Esophagus squamous epithelium (tissue), 5 donors: ENCODE measurements around the gene GPC3. TPM values are rescaled to one million over a fixed set of nuclear protein-coding genes. Genes with fewer than 3 reads are reported as not detected.

ENCODE experiments used
- DNase-seq: peaks from one replicate; lab custom pipeline; 2025; lab: John Stamatoyannopoulos, UW
- H3K27ac ChIP-seq, 4 donors: fragments of 200-600 bp; sonication (generic); one replicate each; pipeline ENCODE4 v1.5.1; 2016 to 2019; ENCODE audit warnings: mild to moderate bottlenecking in 1 of 4
- H3K27me3 ChIP-seq, 4 donors: fragments of 200-600 bp; sonication (generic); 1 replicate in 3 of 4; 2 replicates in 1 of 4; pipeline versions ENCODE4 v1.5.1 to v1.6.0; 2017 to 2021; ENCODE audit warnings: antibody characterized with exemption in 1 of 4
- H3K36me3 ChIP-seq, 3 donors: fragments of 200-600 bp; sonication (generic); one replicate each; pipeline ENCODE4 v1.5.1; 2016 to 2019
- H3K4me1 ChIP-seq, 3 donors: fragments of 200-600 bp; sonication (generic); one replicate each; pipeline ENCODE4 v1.5.1; 2017 to 2019
- H3K4me3 ChIP-seq, 4 donors: fragments of 200-600 bp; sonication (generic); 1 replicate in 3 of 4; 2 replicates in 1 of 4; pipeline ENCODE4 v1.5.1; 2016 to 2019; ENCODE audit warnings: mild to moderate bottlenecking in 2 of 4, moderate library complexity in 1 of 4
- H3K9me3 ChIP-seq, 3 donors: fragments of 200-600 bp; sonication (generic); one replicate each; pipeline ENCODE4 v1.5.1; 2016 to 2019
- POLR2A ChIP-seq, 4 donors: fragments of 450-650 bp; IDR thresholded peaks; one replicate each; pipeline ENCODE4 v1.6.1; 2017; ENCODE audit warnings: antibody characterized with exemption in 4 of 4, mild to moderate bottlenecking in 4 of 4, moderate library complexity in 3 of 4
- WGBS, 2 donors: methylation state at CpG; one replicate each; pipeline ENCODE4 v1.1.5; 2018; 5-methylcytosine and 5-hydroxymethylcytosine counted together
- intact Hi-C: fragments of 100-400 bp; cut with DNase I; formaldehyde crosslinking; loops from one replicate; pipeline ENCODE4 v1.15.0; 2022
- total RNA-seq, 4 donors: library from RNA; depleted of rRNA; stranded (reverse); fragments of >200 nt; gene quantifications; one replicate each; pipeline ENCODE4 v1.1.0, GENCODE V29; 2016
- TF ChIP-seq, protein P1 (sequence below), 6 experiments: fragments of 450-650 bp in 4 of 6; fragments of 200-600 bp in 2 of 6; sonication (generic) in 2 of 6; IDR thresholded peaks; one replicate each; pipeline ENCODE4 v1.5.1; 2016 to 2019; ENCODE audit warnings: antibody characterized with exemption in 6 of 6, mild to moderate bottlenecking in 4 of 6, moderate library complexity in 4 of 6
- donor health status: DM: yes; HTN: yes; CAD: no.

The GPC3 gene
- total RNA-seq, 4 donors from 2014 or later: 0.44 to 2.8 (median 1.7) TPM; not detected in 1

DNA sequence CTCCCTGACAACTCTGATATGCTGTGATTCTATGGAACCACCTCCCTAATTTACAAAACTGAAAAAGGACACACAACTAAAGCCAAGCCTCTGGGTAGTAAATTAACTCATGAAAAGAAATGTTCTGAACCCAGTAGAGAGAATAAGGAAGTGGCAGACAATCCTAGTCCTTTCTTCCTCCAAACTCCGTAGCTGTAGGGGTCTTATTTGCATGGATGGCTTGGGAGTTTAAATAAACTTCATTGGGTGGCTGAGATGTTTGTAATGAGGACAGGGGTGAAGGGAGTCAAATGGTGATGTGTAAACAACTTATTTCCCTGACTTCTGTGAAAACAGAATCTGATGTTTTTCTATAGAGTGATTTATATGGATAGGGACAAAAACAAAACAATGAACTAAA, 59.3 kb downstream of the GPC3 start:
- Histone ChIP-seq H3K4me1 (no peaks in the 10 kb centered on the region), H3K4me3 (no peak overlapping the region), H3K27ac (no peak overlapping the region), H3K9me3 (no peaks in the 10 kb centered on the region), H3K36me3 (no peaks in the 10 kb centered on the region), H3K27me3 (no peaks in the 10 kb centered on the region)
- intact Hi-C loops: no loop called here
- TF ChIP-seq POLR2A (IDR thresholded peaks at IDR 0.05): no peak
- TF ChIP-seq, protein P1, sequence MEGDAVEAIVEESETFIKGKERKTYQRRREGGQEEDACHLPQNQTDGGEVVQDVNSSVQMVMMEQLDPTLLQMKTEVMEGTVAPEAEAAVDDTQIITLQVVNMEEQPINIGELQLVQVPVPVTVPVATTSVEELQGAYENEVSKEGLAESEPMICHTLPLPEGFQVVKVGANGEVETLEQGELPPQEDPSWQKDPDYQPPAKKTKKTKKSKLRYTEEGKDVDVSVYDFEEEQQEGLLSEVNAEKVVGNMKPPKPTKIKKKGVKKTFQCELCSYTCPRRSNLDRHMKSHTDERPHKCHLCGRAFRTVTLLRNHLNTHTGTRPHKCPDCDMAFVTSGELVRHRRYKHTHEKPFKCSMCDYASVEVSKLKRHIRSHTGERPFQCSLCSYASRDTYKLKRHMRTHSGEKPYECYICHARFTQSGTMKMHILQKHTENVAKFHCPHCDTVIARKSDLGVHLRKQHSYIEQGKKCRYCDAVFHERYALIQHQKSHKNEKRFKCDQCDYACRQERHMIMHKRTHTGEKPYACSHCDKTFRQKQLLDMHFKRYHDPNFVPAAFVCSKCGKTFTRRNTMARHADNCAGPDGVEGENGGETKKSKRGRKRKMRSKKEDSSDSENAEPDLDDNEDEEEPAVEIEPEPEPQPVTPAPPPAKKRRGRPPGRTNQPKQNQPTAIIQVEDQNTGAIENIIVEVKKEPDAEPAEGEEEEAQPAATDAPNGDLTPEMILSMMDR (IDR thresholded peaks at IDR 0.05): no peak
- DNase-seq: no peak
- WGBS, 2 donors: 70% methylated on average over 1 of the region's 1 CpG

DNA sequence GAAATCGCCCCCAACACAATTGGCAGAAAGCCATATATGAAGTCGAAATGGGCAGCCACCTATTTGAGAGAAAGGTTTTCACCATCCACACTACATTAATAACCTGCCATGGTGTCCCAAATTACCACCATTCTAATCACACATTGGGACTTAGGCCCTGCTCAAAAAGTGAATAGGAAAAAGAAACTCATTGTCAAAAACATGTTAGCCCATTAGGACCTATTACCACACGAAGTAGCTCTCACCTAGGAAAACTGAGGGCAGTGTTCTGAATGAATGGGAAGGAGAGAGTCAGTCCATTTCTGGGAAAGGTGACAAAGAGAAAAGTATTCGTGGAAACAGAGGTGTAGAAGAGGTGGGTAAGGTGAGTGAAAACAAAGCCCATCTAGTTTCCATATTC, 60.8 kb downstream of the GPC3 start:
- no peaks in the 10 kb centered on the region for H3K4me1 ChIP-seq

DNA sequence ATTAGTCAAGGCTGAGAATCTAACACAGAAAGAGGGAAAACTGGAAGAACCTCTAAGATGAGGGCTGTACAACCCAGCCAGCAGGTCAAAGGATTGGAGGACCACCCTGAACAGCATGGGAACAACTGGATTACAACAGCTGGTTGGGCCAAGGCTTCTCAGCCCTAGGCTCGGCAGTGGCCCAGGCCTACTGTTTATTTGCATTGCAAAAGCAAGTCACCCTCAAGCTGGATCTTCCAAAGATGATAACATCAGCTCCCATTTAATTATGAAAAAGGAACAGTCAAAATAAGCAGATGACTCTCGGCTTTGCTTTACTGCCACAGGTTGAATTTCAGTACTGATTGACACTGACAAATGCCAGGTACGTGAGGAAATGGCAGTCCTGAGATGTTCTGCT, 61.8 kb downstream of the GPC3 start:
- Histone ChIP-seq H3K27ac (no peak overlapping the region), H3K36me3 (no peaks in the 10 kb centered on the region), H3K9me3 (no peaks in the 10 kb centered on the region), H3K27me3 (no peaks in the 10 kb centered on the region), H3K4me3 (no peak overlapping the region), H3K4me1 (no peaks in the 10 kb centered on the region)
- WGBS, 2 donors: 66 to 70% methylated on average over 2 to 3 of the region's 3 CpGs
- intact Hi-C loops: no loop called here
- DNase-seq: no peak
- TF ChIP-seq, protein P1 (IDR thresholded peaks at IDR 0.05): no peak
- no peak for TF ChIP-seq POLR2A (IDR thresholded peaks at IDR 0.05)

More for the DNA sequence above, 60.8 kb downstream of the GPC3 start:
- H3K9me3 ChIP-seq: no peaks in the 10 kb centered on the region
- TF ChIP-seq, protein P1 (IDR thresholded peaks at IDR 0.05): no peak
- TF ChIP-seq POLR2A (IDR thresholded peaks at IDR 0.05): no peak
- no peak overlapping the region for H3K27ac ChIP-seq
- H3K27me3 ChIP-seq: no peaks in the 10 kb centered on the region
- H3K36me3 ChIP-seq: no peaks in the 10 kb centered on the region
- no peak for DNase-seq
- intact Hi-C loops: no loop called here
- WGBS, 2 donors: 49 to 79% methylated on average over 4 of the region's 4 CpGs
- H3K4me3 ChIP-seq: no peak overlapping the region

DNA sequence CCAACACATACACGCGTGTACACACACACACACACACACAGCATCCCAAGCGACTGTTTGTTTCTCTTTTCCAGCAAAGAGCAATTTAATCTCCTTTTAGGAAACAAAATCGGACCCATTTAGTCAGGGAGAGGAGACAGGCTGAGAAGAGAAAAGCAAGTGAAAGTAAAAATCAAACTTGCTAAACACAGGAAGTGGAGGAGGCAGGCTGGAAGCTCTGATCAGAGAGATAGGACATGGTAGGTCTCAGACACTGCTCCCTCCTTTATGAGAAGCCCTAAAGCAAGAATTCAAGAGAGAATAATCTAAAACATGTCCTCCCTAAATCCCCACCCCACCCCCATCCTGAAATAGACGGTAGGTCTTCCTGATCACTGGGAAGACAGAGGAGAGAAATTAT, 62.3 kb downstream of the GPC3 start:
- Histone ChIP-seq H3K27me3 (no peaks in the 10 kb centered on the region), H3K4me3 (peak overlapping the region in 1 of 4 donors; percentile 8), H3K9me3 (no peaks in the 10 kb centered on the region), H3K27ac (no peak overlapping the region), H3K36me3 (no peaks in the 10 kb centered on the region), H3K4me1 (no peaks in the 10 kb centered on the region)
- TF ChIP-seq, protein P1 (IDR thresholded peaks at IDR 0.05): no peak
- no peak for TF ChIP-seq POLR2A (IDR thresholded peaks at IDR 0.05)
- WGBS, 2 donors: 52 to 57% methylated on average over 2 to 5 of the region's 5 CpGs
- no peak for DNase-seq
- intact Hi-C loops: no loop called here

DNA sequence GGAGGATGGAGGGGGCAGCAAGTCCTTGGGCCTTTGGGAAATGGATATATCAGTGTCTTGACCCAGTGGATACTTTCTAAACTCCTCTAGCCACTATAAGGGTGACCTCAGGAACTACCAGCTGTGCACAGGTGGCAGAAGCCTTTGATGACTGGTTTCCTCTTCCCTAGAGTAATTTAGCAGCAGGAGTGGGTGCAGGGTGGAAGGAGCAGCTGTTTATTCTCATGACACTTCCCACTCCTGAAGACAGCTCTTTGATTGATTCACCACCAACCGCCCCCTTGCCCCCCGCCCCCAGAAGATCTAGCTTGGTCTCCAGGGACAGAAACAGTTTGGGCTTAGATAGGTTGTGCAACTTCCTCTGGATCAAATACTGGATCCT, 63.0 kb downstream of the GPC3 start:
- H3K27me3 ChIP-seq: no peaks in the 10 kb centered on the region
- intact Hi-C loops: no loop called here
- DNase-seq: no peak
- H3K36me3 ChIP-seq: no peaks in the 10 kb centered on the region
- no peaks in the 10 kb centered on the region for H3K4me1 ChIP-seq
- WGBS, 2 donors: 6% methylated on average over 2 of the region's 2 CpGs; no CpG with 5 or more reads in 1 of the 2 donors
- TF ChIP-seq, protein P1 (IDR thresholded peaks at IDR 0.05): no peak
- no peak overlapping the region for H3K27ac ChIP-seq
- no peak overlapping the region for H3K4me3 ChIP-seq
- H3K9me3 ChIP-seq: no peaks in the 10 kb centered on the region
